Effector memory CD8-positive, alpha-beta T cell (primary cell): ENCODE measurements around the gene NTNG2.

Source experiments
- ATAC-seq: fragments of 150-1000 bp; cut with Tn5 transposase; replicated peaks from 2 replicates; pipeline ENCODE4 v1.10.0; 2021; ENCODE audit warnings: mild to moderate bottlenecking, moderate library complexity
- DNase-seq, 3 experiments: peaks; one replicate each; pipeline ENCODE4 v3.0.0; 2021
- H3K27ac Mint-ChIP-seq, 2 donors: one replicate each; pipeline ENCODE4 v1.8.0; 2022; ENCODE audit warnings: mild to moderate bottlenecking in 2 of 2, mixed read lengths in 2 of 2, moderate library complexity in 2 of 2
- H3K27me3 Mint-ChIP-seq, 2 donors: one replicate each; pipeline ENCODE4 v1.8.0; 2022; ENCODE audit warnings: mixed read lengths in 2 of 2
- H3K36me3 Mint-ChIP-seq: one replicate; pipeline ENCODE4 v1.8.0; 2022; ENCODE audit warnings: mild to moderate bottlenecking, moderate library complexity, mixed read lengths; ENCODE audit not compliant: insufficient read depth
- H3K4me1 Mint-ChIP-seq, 2 donors: one replicate each; pipeline ENCODE4 v1.8.0; 2022; ENCODE audit warnings: low read depth in 2 of 2, mixed read lengths in 2 of 2
- H3K4me3 Mint-ChIP-seq, 2 donors: one replicate each; pipeline ENCODE4 v1.8.0; 2022; ENCODE audit warnings: mild to moderate bottlenecking in 2 of 2, mixed read lengths in 2 of 2, moderate library complexity in 2 of 2
- H3K9me3 Mint-ChIP-seq, 2 donors: one replicate each; pipeline ENCODE4 v1.8.0; 2022; ENCODE audit warnings: mixed read lengths in 2 of 2

The NTNG2 gene

DNA sequence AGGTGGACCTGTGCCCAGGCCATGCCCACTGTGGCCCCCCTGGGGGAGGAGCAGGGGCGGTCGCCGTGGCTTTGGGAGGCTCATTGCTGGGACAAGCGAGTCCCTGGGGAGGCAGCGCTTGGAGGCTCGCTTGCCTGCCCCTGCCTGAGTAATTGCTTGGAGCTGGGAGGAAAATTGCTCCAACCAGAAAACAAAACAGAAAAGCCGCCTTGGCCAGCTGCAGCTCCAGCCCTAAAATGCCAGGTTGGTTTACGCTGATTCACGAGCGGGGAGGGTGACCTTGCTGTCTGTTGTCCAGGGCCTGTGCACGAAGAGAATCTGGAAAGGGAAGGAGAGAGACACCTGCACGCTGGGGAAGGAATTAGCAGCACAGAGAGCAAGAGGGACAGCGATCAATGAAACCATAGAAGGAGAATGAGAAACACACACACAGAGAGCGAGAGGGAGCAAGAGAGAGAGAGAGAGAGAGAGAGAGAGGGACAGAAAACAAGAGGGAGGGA, 25.3 kb downstream of the NTNG2 start:
- ATAC-seq (no peak), DNase-seq (no peak)
- Mint-ChIP-seq H3K4me1 (peaks cover 0 to 2% of the 10 kb centered on the region in 2 donors), H3K27me3 (peaks cover 16 to 75% of the 10 kb centered on the region in 2 donors), H3K9me3 (no peaks in the 10 kb centered on the region), H3K4me3 (no peak overlapping the region), H3K36me3 (no peaks in the 10 kb centered on the region), H3K27ac (no peak overlapping the region)

DNA sequence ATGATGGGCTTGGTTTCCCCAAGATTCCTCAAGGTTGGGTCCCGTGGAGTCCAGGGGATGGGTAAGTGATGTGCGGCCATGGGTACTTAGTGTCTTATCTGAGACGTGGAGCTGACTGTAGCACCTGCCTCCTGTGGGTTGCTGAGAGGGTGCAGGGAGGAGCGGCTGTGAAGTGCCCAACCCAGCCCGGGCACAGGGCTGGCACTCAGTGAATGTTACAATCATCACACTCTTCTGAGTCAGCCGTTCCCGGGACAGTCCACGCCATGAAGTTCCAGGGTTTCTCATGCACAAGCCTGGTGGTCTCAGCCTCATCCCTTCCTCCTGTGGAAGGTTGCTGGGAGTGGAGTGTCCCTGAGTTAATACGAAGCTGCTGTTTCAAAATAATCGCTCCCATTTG, 29.1 kb downstream of the NTNG2 start:
- no peaks in the 10 kb centered on the region for H3K9me3 Mint-ChIP-seq
- H3K36me3 Mint-ChIP-seq: no peaks in the 10 kb centered on the region
- H3K4me3 Mint-ChIP-seq: no peak overlapping the region
- DNase-seq: no peak
- H3K27me3 Mint-ChIP-seq: peaks cover 20 to 46% of the 10 kb centered on the region in 2 donors
- H3K4me1 Mint-ChIP-seq: no peaks in the 10 kb centered on the region
- no peak overlapping the region for H3K27ac Mint-ChIP-seq
- no peak for ATAC-seq

- Mint-ChIP-seq H3K4me3 (no peak overlapping the region), H3K27me3 (peaks cover 11 to 28% of the 10 kb centered on the region in 2 donors), H3K36me3 (no peaks in the 10 kb centered on the region), H3K4me1 (no peaks in the 10 kb centered on the region), H3K9me3 (no peaks in the 10 kb centered on the region), H3K27ac (no peak overlapping the region)
- DNase-seq (no peak), ATAC-seq (no peak)
Measured at GRCh38 chr9:132192728-132193127, 30.9 kb downstream of the NTNG2 start.

DNA sequence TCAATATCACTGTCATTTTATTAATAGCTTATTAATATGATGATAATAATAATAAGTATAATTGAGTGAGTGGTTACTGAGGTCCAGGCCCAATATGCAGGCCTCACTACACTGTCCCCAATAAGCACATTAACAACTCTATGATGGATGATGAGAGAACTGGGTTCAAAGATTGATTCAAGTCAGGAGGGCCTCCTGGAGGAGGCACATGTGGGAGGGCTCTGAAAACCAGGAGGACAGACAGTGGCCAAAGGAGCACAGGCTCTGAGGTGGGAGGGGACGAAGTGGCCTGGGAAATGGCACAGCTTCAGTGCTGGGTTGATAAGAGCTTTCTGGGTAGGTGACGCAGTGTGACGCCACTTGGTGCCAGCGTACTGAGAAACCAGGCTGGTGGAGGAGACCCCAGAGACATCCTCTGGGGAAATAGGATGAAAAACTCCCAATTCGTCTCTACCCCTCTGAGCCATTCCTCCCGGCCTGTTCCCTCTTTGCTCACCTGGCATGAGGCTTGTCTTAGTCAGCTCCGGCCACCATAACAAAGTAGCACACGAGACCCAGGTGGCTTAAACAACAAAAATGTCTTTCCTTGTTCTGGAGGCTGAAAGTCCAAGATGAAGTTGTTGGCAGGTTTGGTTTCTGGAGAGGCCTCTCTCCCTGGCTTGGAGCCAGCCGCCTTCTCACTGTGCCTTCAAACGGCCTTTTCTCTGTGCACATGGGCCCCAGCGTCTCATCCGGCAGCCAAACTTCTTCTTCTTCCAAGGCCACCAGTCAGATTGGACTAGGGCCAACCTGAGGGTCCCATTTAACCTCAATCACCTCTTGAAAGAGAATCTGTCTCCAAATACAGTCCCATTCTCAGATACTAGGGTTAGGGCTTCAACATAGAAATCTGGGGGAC, 31.6 kb downstream of the NTNG2 start:
- Mint-ChIP-seq H3K27ac (no peak overlapping the region), H3K27me3 (peaks cover 11 to 21% of the 10 kb centered on the region in 2 donors), H3K9me3 (no peaks in the 10 kb centered on the region), H3K4me1 (no peaks in the 10 kb centered on the region), H3K36me3 (no peaks in the 10 kb centered on the region), H3K4me3 (no peak overlapping the region)
- DNase-seq (no peak), ATAC-seq (no peak)

DNA sequence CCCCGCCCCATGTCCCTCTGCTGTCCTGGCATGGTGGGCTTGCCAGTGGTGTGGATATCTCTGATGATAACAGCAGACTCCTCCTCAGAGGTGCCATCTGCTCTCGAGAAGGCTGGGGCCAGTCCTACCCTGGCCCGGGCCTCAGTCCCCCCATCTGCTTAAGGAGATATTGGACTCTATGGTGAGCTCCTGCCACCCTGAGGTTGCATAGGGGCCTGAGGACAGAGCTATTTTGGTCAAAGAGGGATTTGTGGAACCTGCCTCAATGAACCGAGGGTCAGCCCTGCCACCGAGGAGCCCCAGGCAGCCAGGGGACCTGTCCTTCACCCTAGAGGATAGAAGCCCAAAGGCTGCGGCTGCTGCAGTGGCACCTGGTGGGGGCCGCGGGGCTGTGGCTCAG, 32.6 kb downstream of the NTNG2 start:
- no peaks in the 10 kb centered on the region for H3K9me3 Mint-ChIP-seq
- no peaks in the 10 kb centered on the region for H3K36me3 Mint-ChIP-seq
- no peak overlapping the region for H3K27ac Mint-ChIP-seq
- DNase-seq: no peak
- no peak overlapping the region for H3K4me3 Mint-ChIP-seq
- peaks cover 11 to 21% of the 10 kb centered on the region in 2 donors for H3K27me3 Mint-ChIP-seq
- H3K4me1 Mint-ChIP-seq: no peaks in the 10 kb centered on the region
- no peak for ATAC-seq

DNA sequence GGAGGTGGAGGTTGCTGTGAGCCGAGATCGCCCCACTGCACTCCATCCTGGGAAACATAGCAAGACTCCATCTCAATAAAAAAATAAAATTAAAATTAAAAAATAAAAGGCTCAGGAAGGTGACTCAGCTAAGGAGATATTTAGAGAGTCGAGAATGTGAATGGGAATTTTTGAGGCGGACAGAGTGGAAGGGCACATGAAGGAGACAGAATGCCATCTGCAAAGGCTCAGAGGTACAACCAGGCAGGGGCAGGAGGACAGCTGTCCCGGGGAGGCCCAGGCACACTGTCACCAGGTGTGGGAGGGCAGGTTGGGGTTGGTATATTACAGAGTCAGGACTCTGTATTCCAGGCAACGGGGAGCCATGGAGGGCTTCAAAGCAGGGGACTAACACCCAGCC, 35.5 kb downstream of the NTNG2 start:
- no peaks in the 10 kb centered on the region for H3K9me3 Mint-ChIP-seq
- no peak overlapping the region for H3K4me3 Mint-ChIP-seq
- peaks cover 15 to 39% of the 10 kb centered on the region in 2 donors for H3K27me3 Mint-ChIP-seq
- no peak for ATAC-seq
- no peaks in the 10 kb centered on the region for H3K4me1 Mint-ChIP-seq
- DNase-seq: no peak
- H3K36me3 Mint-ChIP-seq: no peaks in the 10 kb centered on the region
- H3K27ac Mint-ChIP-seq: no peak overlapping the region

- no peak overlapping the region for H3K4me3 Mint-ChIP-seq
- no peak for ATAC-seq
- no peak overlapping the region for H3K27ac Mint-ChIP-seq
- DNase-seq: no peak
- H3K27me3 Mint-ChIP-seq: peaks cover 8 to 46% of the 10 kb centered on the region in 2 donors
- H3K9me3 Mint-ChIP-seq: no peaks in the 10 kb centered on the region
- H3K36me3 Mint-ChIP-seq: no peaks in the 10 kb centered on the region
- H3K4me1 Mint-ChIP-seq: no peaks in the 10 kb centered on the region
Measured at GRCh38 chr9:132197856-132198550, 36.1 kb downstream of the NTNG2 start.

GRCh38 chr9:132199056-132199455, 37.2 kb downstream of the NTNG2 start:
- no peak for ATAC-seq
- H3K4me1 Mint-ChIP-seq: no peaks in the 10 kb centered on the region
- DNase-seq: no peak
- H3K27ac Mint-ChIP-seq: no peak overlapping the region
- no peak overlapping the region for H3K4me3 Mint-ChIP-seq
- H3K27me3 Mint-ChIP-seq: peaks cover 5 to 41% of the 10 kb centered on the region in 2 donors
- no peaks in the 10 kb centered on the region for H3K36me3 Mint-ChIP-seq
- H3K9me3 Mint-ChIP-seq: no peaks in the 10 kb centered on the region

GRCh38 chr9:132200706-132201105, 38.8 kb downstream of the NTNG2 start:
- no peaks in the 10 kb centered on the region for H3K36me3 Mint-ChIP-seq
- H3K9me3 Mint-ChIP-seq: no peaks in the 10 kb centered on the region
- H3K27ac Mint-ChIP-seq: no peak overlapping the region
- H3K4me1 Mint-ChIP-seq: no peaks in the 10 kb centered on the region
- H3K27me3 Mint-ChIP-seq: peaks cover 13 to 39% of the 10 kb centered on the region in 2 donors
- H3K4me3 Mint-ChIP-seq: no peak overlapping the region
- DNase-seq (no peak), ATAC-seq (no peak)

GRCh38 chr9:132201139-132201538, 39.3 kb downstream of the NTNG2 start:
- no peak for ATAC-seq
- no peaks in the 10 kb centered on the region for H3K4me1 Mint-ChIP-seq

DNA sequence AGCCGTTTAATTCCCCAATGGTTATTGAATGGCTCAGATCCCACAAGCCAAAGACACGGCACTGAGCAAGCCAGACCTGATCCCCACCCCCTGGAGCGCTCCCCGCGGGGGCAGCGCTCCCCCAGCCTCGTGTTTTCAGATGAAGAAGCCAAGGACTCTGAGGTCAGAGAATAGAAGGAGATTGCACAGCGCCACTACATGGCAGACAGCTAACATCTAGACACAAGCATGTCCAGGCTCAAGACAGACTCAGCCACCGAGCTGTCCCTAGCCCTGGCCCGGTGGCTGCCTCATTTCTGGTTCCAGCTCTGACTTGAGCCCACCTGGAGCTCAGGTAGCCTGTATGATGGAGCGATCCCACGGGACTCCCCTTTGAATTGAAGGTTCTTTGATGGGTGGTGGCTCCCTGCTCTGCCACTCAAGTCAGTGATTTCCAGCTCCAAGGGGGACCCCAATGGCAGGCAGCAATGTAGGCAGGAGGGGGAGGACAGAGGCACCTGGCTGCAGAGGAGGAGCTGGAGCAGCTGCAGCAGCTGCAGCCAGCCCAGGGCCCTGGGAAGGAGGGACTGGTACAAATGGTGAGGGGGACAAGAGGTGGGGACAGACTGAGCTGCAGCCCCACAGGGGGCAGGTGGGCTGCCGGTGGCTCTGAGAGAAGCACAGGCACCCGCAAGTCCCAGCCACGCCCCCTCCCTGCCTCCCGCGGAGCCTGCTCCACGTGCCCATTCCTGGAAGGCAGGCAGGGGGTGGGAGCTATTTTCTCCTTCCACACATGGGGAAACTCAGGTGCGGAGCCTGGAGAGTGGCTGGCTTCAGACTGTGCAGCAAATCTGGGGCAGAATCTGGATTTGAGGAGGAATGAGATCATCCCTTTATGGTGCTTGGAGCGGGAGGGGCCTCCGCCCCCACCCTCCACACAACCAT, 40.2 kb downstream of the NTNG2 start:
- Mint-ChIP-seq H3K4me1 (no peaks in the 10 kb centered on the region), H3K36me3 (no peaks in the 10 kb centered on the region), H3K27me3 (peaks cover 13 to 39% of the 10 kb centered on the region in 2 donors), H3K4me3 (no peak overlapping the region), H3K9me3 (no peaks in the 10 kb centered on the region), H3K27ac (peak overlapping the region in 1 of 2 donors; percentile 35)
- DNase-seq: no peak
- no peak for ATAC-seq

More at GRCh38 chr9:132201139-132201538, 39.3 kb downstream of the NTNG2 start:
- H3K4me3 Mint-ChIP-seq: no peak overlapping the region
- H3K36me3 Mint-ChIP-seq: no peaks in the 10 kb centered on the region
- peaks cover 13 to 39% of the 10 kb centered on the region in 2 donors for H3K27me3 Mint-ChIP-seq
- no peak overlapping the region for H3K27ac Mint-ChIP-seq
- no peaks in the 10 kb centered on the region for H3K9me3 Mint-ChIP-seq
- no peak for DNase-seq

DNA sequence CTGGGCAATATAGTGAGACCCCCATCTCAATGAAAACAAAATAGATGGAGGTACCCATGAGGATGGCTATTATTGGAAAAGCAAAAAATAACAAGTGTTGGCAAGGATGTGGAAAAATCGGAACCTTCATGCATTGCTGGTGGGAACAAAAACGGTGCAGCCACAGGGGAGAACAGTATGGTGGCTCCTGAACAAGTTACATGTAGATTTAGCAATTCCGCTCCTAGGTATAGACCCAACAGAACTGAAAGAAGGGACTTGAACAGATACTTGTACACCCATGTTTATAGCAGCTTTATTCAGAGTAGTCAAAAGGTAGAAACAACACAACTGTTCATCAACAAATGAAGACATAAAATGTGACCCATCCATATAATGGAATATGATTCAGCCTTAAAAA, 43.0 kb downstream of the NTNG2 start:
- no peak overlapping the region for H3K27ac Mint-ChIP-seq
- peaks cover 0 to 7% of the 10 kb centered on the region in 2 donors for H3K4me1 Mint-ChIP-seq
- H3K9me3 Mint-ChIP-seq: no peaks in the 10 kb centered on the region
- peaks cover 10 to 40% of the 10 kb centered on the region in 2 donors for H3K27me3 Mint-ChIP-seq
- no peak for DNase-seq
- ATAC-seq: no peak
- no peak overlapping the region for H3K4me3 Mint-ChIP-seq
- no peaks in the 10 kb centered on the region for H3K36me3 Mint-ChIP-seq

- ATAC-seq (no peak), DNase-seq (no peak)
- Mint-ChIP-seq H3K4me3 (no peak overlapping the region), H3K27ac (no peak overlapping the region), H3K9me3 (no peaks in the 10 kb centered on the region), H3K36me3 (no peaks in the 10 kb centered on the region), H3K27me3 (peaks cover 8 to 18% of the 10 kb centered on the region in 2 donors), H3K4me1 (peaks cover 0 to 7% of the 10 kb centered on the region in 2 donors)
Measured at GRCh38 chr9:132207215-132207614, 45.4 kb downstream of the NTNG2 start.
